ENCODE results near the gene DEPP1. TPM values are rescaled to one million over a fixed set of nuclear protein-coding genes. Genes with fewer than 3 reads are reported as not detected.

The DEPP1 gene
- total RNA-seq, 1 experiment from 2014 or later: 1.6 TPM

- TF ChIP-seq ZBTB43 (CRISPR knock-in tag; IDR thresholded peaks at IDR 0.05): no peak
- TF ChIP-seq ZNF232 (CRISPR knock-in tag; IDR thresholded peaks at IDR 0.05): no peak
- TF ChIP-seq MYBL2 (CRISPR knock-in tag; IDR thresholded peaks at IDR 0.05): no peak
- TF ChIP-seq ETV6 (CRISPR knock-in tag; IDR thresholded peaks at IDR 0.05): no peak
- no peak for TF ChIP-seq MLX (CRISPR knock-in tag; IDR thresholded peaks at IDR 0.05)
- no peak for TF ChIP-seq ZNF423 (CRISPR knock-in tag; IDR thresholded peaks at IDR 0.05)
- no peak for TF ChIP-seq PRRX2 (CRISPR knock-in tag; IDR thresholded peaks at IDR 0.05)
- TF ChIP-seq ATF1 (CRISPR knock-in tag; IDR thresholded peaks at IDR 0.05): no peak
- TF ChIP-seq RORB (CRISPR knock-in tag; IDR thresholded peaks at IDR 0.05): no peak
- no peak for TF ChIP-seq NR3C1 (CRISPR knock-in tag; conservative IDR thresholded peaks at IDR 0.05; ENCODE audit: low read depth)
- no peak for TF ChIP-seq CTCF (IDR thresholded peaks at IDR 0.05)
- TF ChIP-seq ZNF281 (CRISPR knock-in tag; IDR thresholded peaks at IDR 0.05): no peak
- TF ChIP-seq TCF7 (CRISPR knock-in tag; IDR thresholded peaks at IDR 0.05; ENCODE audit: low read depth): no peak
- no peak for TF ChIP-seq USF1 (CRISPR knock-in tag; IDR thresholded peaks at IDR 0.05)
- TF ChIP-seq AFF4 (CRISPR knock-in tag; IDR thresholded peaks at IDR 0.05; ENCODE audit: borderline replicate concordance): no peak
- no peak for TF ChIP-seq ZNF396 (CRISPR knock-in tag; IDR thresholded peaks at IDR 0.05; ENCODE audit: borderline replicate concordance)
- no peak for TF ChIP-seq JUN (CRISPR knock-in tag; IDR thresholded peaks at IDR 0.05)
- CTCF ChIA-PET: interaction anchor here (0.6 to 5.2 kb wide), 43 partner anchors 12 to 563 kb away, joined by 3 to 143 read pairs (median 6); partner anchors contain the start of genes DEPP1, RASSF4, TMEM72 and ZNF22
- H3K4me3 Mint-ChIP-seq: no peak overlapping the region
- H3K27ac Mint-ChIP-seq: no peak overlapping the region
- peaks cover 4% of the 10 kb centered on the region for H3K4me1 Mint-ChIP-seq
- H3K36me3 Mint-ChIP-seq: no peaks in the 10 kb centered on the region
- DNase-seq (ENCODE audit: low spot score) (no peak), ATAC-seq (no peak)
- H3K27me3 Mint-ChIP-seq (ENCODE audit: low read depth): peaks cover 14% of the 10 kb centered on the region
- H3K9me3 Mint-ChIP-seq: peaks cover 2% of the 10 kb centered on the region
- POLR2A ChIA-PET: interaction anchor here (1.6 kb wide), 1 partner anchor 57 kb away, joined by 8 read pairs; no protein-coding TSS in a partner anchor
Measured at GRCh38 chr10:44933451-44934321, 44.9 kb downstream of the DEPP1 start.
